ENCODE data around the gene NFIL3. TPM values are rescaled to one million over a fixed set of nuclear protein-coding genes. Genes with fewer than 3 reads are reported as not detected.

Gene NFIL3
- total and polyA plus RNA-seq, 11 donors, result 13.1 to 35.9 (median 24.7) TPM

- Histone ChIP-seq H3K27ac (peak overlapping the region in 1 of 12 donors; percentile 30), H3K36me3 (peaks cover 0 to 38% (median 23%) of the 10 kb centered on the region in 9 donors), H3K9me3 (no peaks in the 10 kb centered on the region), H3K4me3 (no peak overlapping the region), H3K4me1 (peaks cover 0 to 62% (median 9%) of the 10 kb centered on the region in 12 donors), H3K27me3 (no peaks in the 10 kb centered on the region)
- DNase-seq, result no peak
- ATAC-seq, result peak in 2 of 4 donors; percentile 24 to 53
- whole genome bisulfite sequencing, 4 donors, result 52 to 64% (median 63%) methylated on average over 5 of the region's 5 CpGs
- intact Hi-C loops (cut with DNase I), result loop anchor here in 1 of 10 donors (10.0 kb wide), 1 partner anchor 46 kb away; the partner anchor contains the start of gene AUH
- no peak for TF ChIP-seq POLR2A (IDR thresholded peaks at IDR 0.05)
- no peak for TF ChIP-seq CTCF (IDR thresholded peaks at IDR 0.05)
These were observed 12.4 kb downstream of the NFIL3 start for GRCh38 chr9:91411096-91411771.

- no peaks in the 10 kb centered on the region for H3K27me3 ChIP-seq
- TF ChIP-seq CTCF (IDR thresholded peaks at IDR 0.05) (no peak), POLR2A (IDR thresholded peaks at IDR 0.05) (no peak)
- H3K4me3 ChIP-seq, result no peak overlapping the region
- WGBS, 4 donors, result 91 to 93% (median 92%) methylated on average over 12 of the region's 12 CpGs
- intact Hi-C loops (cut with DNase I), result loop anchor here in 1 of 10 donors (10.0 kb wide), 1 partner anchor 45 kb away; the partner anchor contains the start of gene AUH
- peaks cover 0 to 38% (median 23%) of the 10 kb centered on the region in 9 donors for H3K36me3 ChIP-seq
- H3K9me3 ChIP-seq, result no peaks in the 10 kb centered on the region
- ATAC-seq (no peak), DNase-seq (no peak)
- H3K27ac ChIP-seq, result no peak overlapping the region
- peaks cover 0 to 51% (median 5%) of the 10 kb centered on the region in 12 donors for H3K4me1 ChIP-seq
These were observed 13.5 kb downstream of the NFIL3 start for GRCh38 chr9:91410161-91410560.

GRCh38 chr9:91408475-91408874 is 15.2 kb downstream of the NFIL3 start:
- no peak for DNase-seq
- ATAC-seq, result no peak
- H3K27ac ChIP-seq, result peak overlapping the region in 1 of 12 donors; percentile 50
- H3K9me3 ChIP-seq, result no peaks in the 10 kb centered on the region
- H3K27me3 ChIP-seq, result no peaks in the 10 kb centered on the region
- H3K4me1 ChIP-seq, result peaks cover 0 to 39% (median 5%) of the 10 kb centered on the region in 12 donors
- intact Hi-C loops (cut with DNase I), result no loop called here
- TF ChIP-seq POLR2A (IDR thresholded peaks at IDR 0.05) (no peak), CTCF (IDR thresholded peaks at IDR 0.05) (no peak)
- 98 to 99% (median 98%) methylated on average over 1 of the region's 1 CpG for WGBS, 4 donors
- H3K4me3 ChIP-seq, result no peak overlapping the region
- H3K36me3 ChIP-seq, result peaks cover 0 to 38% (median 23%) of the 10 kb centered on the region in 9 donors

GRCh38 chr9:91407580-91408318 is 15.9 kb downstream of the NFIL3 start:
- WGBS, 4 donors, result 63 to 73% (median 71%) methylated on average over 12 of the region's 12 CpGs
- no peaks in the 10 kb centered on the region for H3K9me3 ChIP-seq
- no peak overlapping the region for H3K4me3 ChIP-seq
- H3K27ac ChIP-seq, result peak overlapping the region in 8 of 12 donors; percentile 3 to 50 (median 26)
- peak in 1 of 5 donors; percentile 62 for DNase-seq
- H3K27me3 ChIP-seq, result no peaks in the 10 kb centered on the region
- peaks cover 0 to 39% (median 5%) of the 10 kb centered on the region in 12 donors for H3K4me1 ChIP-seq
- ATAC-seq, result peak; percentile 64 to 83 (median 75)
- peaks cover 0 to 38% (median 23%) of the 10 kb centered on the region in 9 donors for H3K36me3 ChIP-seq
- TF ChIP-seq CTCF (IDR thresholded peaks at IDR 0.05) (no peak), POLR2A (IDR thresholded peaks at IDR 0.05) (no peak)
- intact Hi-C loops (cut with DNase I), result no loop called here

Data from heart left ventricle (tissue), 16 donors.